ENCODE measurements around the gene C5orf22. TPM values are rescaled to one million over a fixed set of nuclear protein-coding genes. Genes with fewer than 3 reads are reported as not detected.

The C5orf22 gene
- total and polyA plus RNA-seq, 9 donors = 5.1 to 20.8 (median 15.2) TPM

DNA sequence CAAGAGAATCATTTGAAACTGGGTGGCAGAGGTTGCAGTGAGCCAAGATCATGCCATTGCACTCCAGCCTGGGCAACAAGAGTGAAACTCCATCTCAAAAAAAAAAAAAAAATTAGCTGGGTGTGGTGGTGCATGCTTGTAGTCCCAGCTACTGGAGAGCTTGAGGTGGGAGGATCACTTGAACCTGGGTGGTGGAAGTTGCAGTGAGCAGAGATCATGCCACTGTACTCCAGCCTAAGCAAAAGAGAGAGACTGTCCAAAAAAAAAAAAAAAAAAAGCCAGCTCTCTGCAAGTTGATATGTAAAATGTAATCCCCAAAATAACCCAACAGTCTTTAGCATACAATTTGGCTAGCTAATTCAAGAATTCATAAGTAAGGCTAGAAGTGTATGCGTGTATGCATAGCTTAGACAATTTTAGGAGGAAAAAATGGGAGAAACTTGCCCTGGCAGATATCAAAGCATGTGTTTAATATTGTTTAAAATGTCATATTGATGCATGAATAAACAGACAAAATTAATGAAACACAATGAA is 36.3 kb downstream of the C5orf22 start:
- H3K4me3 ChIP-seq = no peak overlapping the region
- H3K4me1 ChIP-seq (ENCODE audit: insufficient read depth) = peaks cover 1% of the 10 kb centered on the region
- intact Hi-C loops (cut with DNase I) = no loop called here

DNA sequence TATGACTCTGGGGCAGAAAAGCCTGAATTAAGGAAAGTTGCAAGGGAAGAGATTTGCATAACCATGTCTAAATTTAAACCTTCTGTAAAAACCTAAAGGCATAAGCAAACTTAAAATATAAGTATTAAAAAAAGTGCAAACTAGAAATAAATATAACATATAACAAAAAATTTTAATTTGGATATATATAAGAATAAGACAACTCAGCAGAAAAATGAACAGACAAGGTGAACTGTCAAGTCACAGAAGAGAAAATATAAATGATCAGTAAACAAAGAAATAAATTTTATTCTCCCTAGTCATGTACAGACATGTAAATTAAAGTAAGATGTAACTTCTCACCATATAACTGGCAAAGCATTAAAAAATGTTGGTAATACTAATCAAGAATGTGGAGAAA is 37.0 kb downstream of the C5orf22 start:
- no peak for DNase-seq
- Histone ChIP-seq H3K9me3 (no peaks in the 10 kb centered on the region), H3K36me3 (no peaks in the 10 kb centered on the region), H3K27me3 (no peaks in the 10 kb centered on the region), H3K4me1 (ENCODE audit: insufficient read depth) (no peaks in the 10 kb centered on the region), H3K4me3 (no peak overlapping the region), H3K27ac (no peak overlapping the region)
- TF ChIP-seq EP300 (IDR thresholded peaks at IDR 0.05) (no peak), POLR2A (IDR thresholded peaks at IDR 0.05) (no peak)
- TF ChIP-seq, protein P1, sequence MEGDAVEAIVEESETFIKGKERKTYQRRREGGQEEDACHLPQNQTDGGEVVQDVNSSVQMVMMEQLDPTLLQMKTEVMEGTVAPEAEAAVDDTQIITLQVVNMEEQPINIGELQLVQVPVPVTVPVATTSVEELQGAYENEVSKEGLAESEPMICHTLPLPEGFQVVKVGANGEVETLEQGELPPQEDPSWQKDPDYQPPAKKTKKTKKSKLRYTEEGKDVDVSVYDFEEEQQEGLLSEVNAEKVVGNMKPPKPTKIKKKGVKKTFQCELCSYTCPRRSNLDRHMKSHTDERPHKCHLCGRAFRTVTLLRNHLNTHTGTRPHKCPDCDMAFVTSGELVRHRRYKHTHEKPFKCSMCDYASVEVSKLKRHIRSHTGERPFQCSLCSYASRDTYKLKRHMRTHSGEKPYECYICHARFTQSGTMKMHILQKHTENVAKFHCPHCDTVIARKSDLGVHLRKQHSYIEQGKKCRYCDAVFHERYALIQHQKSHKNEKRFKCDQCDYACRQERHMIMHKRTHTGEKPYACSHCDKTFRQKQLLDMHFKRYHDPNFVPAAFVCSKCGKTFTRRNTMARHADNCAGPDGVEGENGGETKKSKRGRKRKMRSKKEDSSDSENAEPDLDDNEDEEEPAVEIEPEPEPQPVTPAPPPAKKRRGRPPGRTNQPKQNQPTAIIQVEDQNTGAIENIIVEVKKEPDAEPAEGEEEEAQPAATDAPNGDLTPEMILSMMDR (IDR thresholded peaks at IDR 0.05) = no peak
- intact Hi-C loops (cut with DNase I) = no loop called here

More for the DNA sequence above, 36.3 kb downstream of the C5orf22 start:
- no peaks in the 10 kb centered on the region for H3K27me3 ChIP-seq
- TF ChIP-seq, protein P1 (IDR thresholded peaks at IDR 0.05) = no peak
- TF ChIP-seq EP300 (IDR thresholded peaks at IDR 0.05) (no peak), POLR2A (IDR thresholded peaks at IDR 0.05) (no peak)
- WGBS, 3 donors = 95 to 100% (median 98%) methylated on average over 1 of the region's 1 CpG
- no peaks in the 10 kb centered on the region for H3K9me3 ChIP-seq
- H3K27ac ChIP-seq = no peak overlapping the region
- no peak for DNase-seq
- no peaks in the 10 kb centered on the region for H3K36me3 ChIP-seq

DNA sequence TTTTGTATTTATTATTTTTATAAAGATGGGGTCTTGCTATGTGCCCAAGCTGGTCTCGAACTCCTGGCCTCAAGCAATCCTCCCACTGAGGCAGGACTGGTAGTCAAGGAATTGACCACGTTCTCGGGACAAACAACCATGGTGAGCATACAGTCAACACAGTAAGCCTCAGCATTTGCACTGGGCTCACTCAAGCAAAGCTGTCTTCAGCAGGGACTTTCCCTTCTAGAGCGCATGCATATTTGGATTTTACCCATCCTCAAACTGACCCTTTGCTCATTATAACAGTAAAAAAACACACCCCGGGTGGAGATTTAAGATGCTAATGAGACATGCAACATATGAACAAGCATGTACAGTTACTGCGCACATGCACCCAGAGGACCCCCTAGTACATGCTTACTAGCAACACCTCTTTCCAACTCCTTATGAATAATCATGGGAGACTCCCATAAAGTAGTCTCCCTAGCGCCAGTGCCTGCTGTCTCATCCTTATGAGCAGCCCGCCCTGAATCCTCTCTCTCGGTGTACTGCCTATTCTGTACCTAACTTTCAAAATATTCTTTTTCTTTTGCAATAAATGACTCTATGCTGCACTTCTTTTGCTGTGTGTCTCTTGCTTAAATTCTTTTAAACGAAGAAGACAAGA is 41.5 kb downstream of the C5orf22 start:
- no peak for DNase-seq
- H3K27me3 ChIP-seq = no peaks in the 10 kb centered on the region
- H3K27ac ChIP-seq = no peak overlapping the region
- WGBS, 3 donors = 88 to 91% (median 90%) methylated on average over 10 of the region's 10 CpGs
- TF ChIP-seq EP300 (IDR thresholded peaks at IDR 0.05) (no peak), POLR2A (IDR thresholded peaks at IDR 0.05) (no peak)
- TF ChIP-seq, protein P1 (IDR thresholded peaks at IDR 0.05) = no peak
- no peaks in the 10 kb centered on the region for H3K9me3 ChIP-seq
- H3K4me1 ChIP-seq (ENCODE audit: insufficient read depth) = no peaks in the 10 kb centered on the region
- intact Hi-C loops (cut with DNase I) = no loop called here
- no peaks in the 10 kb centered on the region for H3K36me3 ChIP-seq
- H3K4me3 ChIP-seq = no peak overlapping the region

DNA sequence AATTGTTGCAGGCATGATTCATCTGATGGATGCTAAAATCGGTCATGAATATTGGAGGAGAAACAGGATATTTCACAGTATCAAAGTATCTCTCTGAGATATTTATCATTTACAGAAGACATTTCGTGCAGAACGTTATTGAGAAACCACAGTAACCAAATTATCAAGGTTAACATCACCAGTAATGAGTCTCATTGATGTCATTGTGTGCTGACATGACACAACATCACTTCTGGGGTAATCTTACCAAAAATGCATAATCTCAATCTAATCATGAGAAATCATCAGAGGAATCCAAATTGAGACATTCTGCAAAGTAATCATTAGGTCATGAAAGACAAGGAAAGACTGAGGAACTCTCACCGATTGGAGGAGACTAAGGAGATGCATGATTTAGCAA is 42.7 kb downstream of the C5orf22 start:
- WGBS, 3 donors = 79 to 87% (median 81%) methylated on average over 4 of the region's 4 CpGs
- no peak overlapping the region for H3K27ac ChIP-seq
- no peak for DNase-seq
- H3K4me3 ChIP-seq = no peak overlapping the region
- intact Hi-C loops (cut with DNase I) = no loop called here
- no peaks in the 10 kb centered on the region for H3K27me3 ChIP-seq
- no peaks in the 10 kb centered on the region for H3K4me1 ChIP-seq (ENCODE audit: insufficient read depth)
- no peaks in the 10 kb centered on the region for H3K9me3 ChIP-seq
- TF ChIP-seq, protein P1 (IDR thresholded peaks at IDR 0.05) = no peak
- TF ChIP-seq EP300 (IDR thresholded peaks at IDR 0.05) (no peak), POLR2A (IDR thresholded peaks at IDR 0.05) (no peak)
- no peaks in the 10 kb centered on the region for H3K36me3 ChIP-seq

Measured in ovary (tissue), 9 donors.